ENCODE data around the gene MAST4.

Gene MAST4

DNA sequence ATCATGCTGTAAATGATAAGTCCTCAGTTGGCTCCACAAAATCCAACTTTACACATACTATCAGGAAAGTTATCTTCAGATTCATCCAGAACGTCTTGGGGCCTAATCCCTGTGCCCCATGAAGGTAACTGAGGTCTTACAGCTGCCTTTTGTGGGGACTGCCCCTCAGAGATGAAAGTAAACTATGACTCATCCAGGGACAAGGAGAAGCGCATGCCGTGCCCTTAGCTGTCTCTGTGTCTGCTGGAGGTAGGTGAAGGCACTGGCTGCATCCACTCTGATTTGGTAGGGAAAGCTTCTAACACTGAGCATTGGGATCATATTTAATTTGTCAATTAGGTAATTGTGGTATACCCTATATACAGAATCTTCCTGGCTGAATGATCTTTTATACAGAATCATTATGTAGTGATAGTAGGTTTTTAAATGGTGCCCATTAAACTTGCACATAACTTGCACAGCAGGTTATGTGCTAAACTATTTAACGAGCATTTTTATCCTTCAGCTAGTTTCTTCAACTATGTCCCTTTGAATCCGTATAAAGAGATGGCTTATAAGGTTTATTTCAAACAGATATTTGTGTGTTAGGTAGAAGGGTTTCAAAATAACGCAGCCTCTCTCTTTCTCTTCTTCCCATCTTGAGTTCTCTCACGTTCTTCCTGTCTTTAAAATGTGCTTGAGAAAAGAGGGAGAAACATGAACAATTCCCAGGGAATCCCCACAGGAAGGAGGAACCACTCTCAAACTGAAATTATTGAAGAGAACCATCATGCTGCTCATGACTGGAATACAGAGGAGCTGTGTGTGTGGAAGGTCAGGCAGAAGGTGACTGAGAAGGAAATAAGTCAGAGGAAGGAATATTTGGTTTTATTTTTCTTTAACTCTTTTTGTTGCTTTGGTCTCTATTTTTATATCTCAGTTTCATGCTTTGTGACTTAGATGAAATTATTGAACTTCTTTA lies 349.5 kb downstream of the MAST4 start (continued):
- TF ChIP-seq ZSCAN4 (tag by site-specific recombination; IDR thresholded peaks at IDR 0.05), result no peak
- no peak for TF ChIP-seq ZNF792 (tag by site-specific recombination; IDR thresholded peaks at IDR 0.05)
- TF ChIP-seq HOXC10 (CRISPR knock-in tag; IDR thresholded peaks at IDR 0.05), result no peak
- no peak for TF ChIP-seq ZFP41 (tag by site-specific recombination; IDR thresholded peaks at IDR 0.05; ENCODE audit: borderline replicate concordance)
- TF ChIP-seq ZNF423 (tag by site-specific recombination; IDR thresholded peaks at IDR 0.05), result no peak
- TF ChIP-seq, protein P1, sequence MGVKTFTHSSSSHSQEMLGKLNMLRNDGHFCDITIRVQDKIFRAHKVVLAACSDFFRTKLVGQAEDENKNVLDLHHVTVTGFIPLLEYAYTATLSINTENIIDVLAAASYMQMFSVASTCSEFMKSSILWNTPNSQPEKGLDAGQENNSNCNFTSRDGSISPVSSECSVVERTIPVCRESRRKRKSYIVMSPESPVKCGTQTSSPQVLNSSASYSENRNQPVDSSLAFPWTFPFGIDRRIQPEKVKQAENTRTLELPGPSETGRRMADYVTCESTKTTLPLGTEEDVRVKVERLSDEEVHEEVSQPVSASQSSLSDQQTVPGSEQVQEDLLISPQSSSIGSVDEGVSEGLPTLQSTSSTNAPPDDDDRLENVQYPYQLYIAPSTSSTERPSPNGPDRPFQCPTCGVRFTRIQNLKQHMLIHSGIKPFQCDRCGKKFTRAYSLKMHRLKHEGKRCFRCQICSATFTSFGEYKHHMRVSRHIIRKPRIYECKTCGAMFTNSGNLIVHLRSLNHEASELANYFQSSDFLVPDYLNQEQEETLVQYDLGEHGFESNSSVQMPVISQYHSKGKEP (tag by site-specific recombination; IDR thresholded peaks at IDR 0.05), result no peak
- 0 out of 2 replicates have a peak, but pooled peaks have one; percentile 32 for TF ChIP-seq HIC1 (tag by site-specific recombination; IDR thresholded peaks at IDR 0.05)
- TF ChIP-seq ZNF677 (tag by site-specific recombination; IDR thresholded peaks at IDR 0.05), result no peak
- TF ChIP-seq, protein P2, sequence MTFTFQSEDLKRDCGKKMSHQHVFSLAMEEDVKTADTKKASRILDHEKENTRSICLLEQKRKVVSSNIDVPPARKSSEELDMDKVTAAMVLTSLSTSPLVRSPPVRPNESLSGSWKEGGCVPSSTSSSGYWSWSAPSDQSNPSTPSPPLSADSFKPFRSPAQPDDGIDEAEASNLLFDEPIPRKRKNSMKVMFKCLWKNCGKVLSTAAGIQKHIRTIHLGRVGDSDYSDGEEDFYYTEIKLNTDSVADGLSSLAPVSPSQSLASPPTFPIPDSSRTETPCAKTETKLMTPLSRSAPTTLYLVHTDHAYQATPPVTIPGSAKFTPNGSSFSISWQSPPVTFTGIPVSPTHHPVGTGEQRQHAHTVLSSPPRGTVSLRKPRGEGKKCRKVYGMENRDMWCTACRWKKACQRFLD (tag by site-specific recombination; IDR thresholded peaks at IDR 0.05), result no peak
- no peak for TF ChIP-seq ZNF830 (tag by site-specific recombination; IDR thresholded peaks at IDR 0.05; ENCODE audit: low read depth)
- TF ChIP-seq ZXDB (tag by site-specific recombination; IDR thresholded peaks at IDR 0.05), result no peak
- no peak for TF ChIP-seq SETDB1 (IDR thresholded peaks at IDR 0.05; ENCODE audit: insufficient read length, low read length)
- TF ChIP-seq ZBTB8A (tag by site-specific recombination; IDR thresholded peaks at IDR 0.05), result peak; percentile 16; the same call in 1 of the 2 replicates
- no peak for TF ChIP-seq ZNF610 (tag by site-specific recombination; IDR thresholded peaks at IDR 0.05; ENCODE audit: borderline replicate concordance)
- TF ChIP-seq ZNF184 (tag by site-specific recombination; IDR thresholded peaks at IDR 0.05), result no peak
- TF ChIP-seq ZNF169 (tag by site-specific recombination; IDR thresholded peaks at IDR 0.05), result no peak
- no peak for TF ChIP-seq GFI1B (tag by site-specific recombination; IDR thresholded peaks at IDR 0.05)
- TF ChIP-seq ZBTB10 (tag by site-specific recombination; IDR thresholded peaks at IDR 0.05), result no peak
- peak; percentile 75 for TF ChIP-seq FEZF1 (tag by site-specific recombination; IDR thresholded peaks at IDR 0.05)
- TF ChIP-seq ZNF175 (tag by site-specific recombination; IDR thresholded peaks at IDR 0.05), result no peak
- TF ChIP-seq ZNF670 (tag by site-specific recombination; IDR thresholded peaks at IDR 0.05; ENCODE audit: low read depth), result no peak
- TF ChIP-seq ZBTB1 (tag by site-specific recombination; IDR thresholded peaks at IDR 0.05), result no peak
- TF ChIP-seq ZNF341 (tag by site-specific recombination; IDR thresholded peaks at IDR 0.05; ENCODE audit: low read depth), result no peak
- TF ChIP-seq KLF16 (tag by site-specific recombination; IDR thresholded peaks at IDR 0.05), result no peak
- TF ChIP-seq OVOL3 (tag by site-specific recombination; IDR thresholded peaks at IDR 0.05), result no peak
- no peak for TF ChIP-seq ZNF157 (tag by site-specific recombination; IDR thresholded peaks at IDR 0.05)
- TF ChIP-seq HOXD13 (CRISPR knock-in tag; IDR thresholded peaks at IDR 0.05; ENCODE audit: borderline replicate concordance), result no peak
- TF ChIP-seq ZNF18 (tag by site-specific recombination; IDR thresholded peaks at IDR 0.05), result no peak
- no peak for TF ChIP-seq ZNF654 (tag by site-specific recombination; IDR thresholded peaks at IDR 0.05; ENCODE audit: low read depth)
- TF ChIP-seq ZBTB48 (tag by site-specific recombination; IDR thresholded peaks at IDR 0.05), result 0 out of 2 replicates have a peak, but pooled peaks have one; percentile 37
